GM18520 (cell line): Measurements from ENCODE around the gene RBBP5.

Experiments
- ATAC-seq: cut with Tn5 transposase; IDR thresholded peaks from one replicate; pipeline ENCODE4 v1.9.1; 2021; ENCODE audit not compliant: unreplicated experiment

RBBP5 gene

DNA sequence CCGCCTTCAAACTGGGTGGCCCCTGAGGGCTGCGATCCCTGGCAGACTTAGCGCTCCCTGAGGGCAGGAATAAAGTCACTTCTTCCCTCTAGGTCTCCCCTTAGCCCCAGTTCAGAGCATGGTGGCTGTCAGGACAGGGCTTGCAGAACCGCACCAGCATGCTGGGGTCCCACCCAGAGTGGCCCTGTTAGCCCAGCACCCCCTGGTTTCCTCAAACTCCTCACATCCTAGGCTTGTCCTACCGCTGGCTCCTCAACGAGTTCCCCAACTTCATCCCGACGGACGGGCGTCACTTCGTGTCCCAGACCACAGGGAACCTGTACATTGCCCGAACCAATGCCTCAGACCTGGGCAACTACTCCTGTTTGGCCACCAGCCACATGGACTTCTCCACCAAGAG, 62.9 kb downstream of the RBBP5 start:
- no peak for ATAC-seq

DNA sequence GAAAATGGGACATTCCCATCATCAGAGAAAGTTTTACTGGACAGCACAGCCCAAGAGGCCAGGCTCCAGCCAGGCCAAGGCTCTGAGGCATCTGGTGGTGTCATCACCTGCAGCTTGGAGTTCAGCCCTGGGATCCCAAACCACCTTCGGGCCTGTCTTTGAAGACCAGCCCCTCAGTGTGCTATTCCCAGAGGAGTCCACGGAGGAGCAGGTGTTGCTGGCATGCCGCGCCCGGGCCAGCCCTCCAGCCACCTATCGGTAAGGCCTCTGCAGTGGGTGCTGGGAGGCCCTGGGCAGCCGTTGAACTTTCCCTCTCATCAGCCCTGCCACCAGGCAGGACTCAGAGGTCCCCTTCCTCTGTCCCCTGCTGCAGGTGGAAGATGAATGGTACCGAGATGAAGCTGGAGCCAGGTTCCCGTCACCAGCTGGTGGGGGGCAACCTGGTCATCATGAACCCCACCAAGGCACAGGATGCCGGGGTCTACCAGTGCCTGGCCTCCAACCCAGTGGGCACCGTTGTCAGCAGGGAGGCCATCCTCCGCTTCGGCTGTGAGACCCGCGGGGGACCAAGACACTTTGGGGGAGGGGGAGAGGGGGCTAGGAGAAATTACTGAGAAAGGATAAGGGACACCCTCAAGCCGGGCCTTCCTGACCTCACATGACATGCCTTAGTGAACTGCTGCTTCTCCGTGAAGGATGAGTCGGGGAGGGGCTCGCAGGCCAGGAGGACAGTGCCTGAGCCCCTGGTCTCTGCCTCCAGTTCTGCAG, 63.8 kb downstream of the RBBP5 start:
- ATAC-seq, result no peak

DNA sequence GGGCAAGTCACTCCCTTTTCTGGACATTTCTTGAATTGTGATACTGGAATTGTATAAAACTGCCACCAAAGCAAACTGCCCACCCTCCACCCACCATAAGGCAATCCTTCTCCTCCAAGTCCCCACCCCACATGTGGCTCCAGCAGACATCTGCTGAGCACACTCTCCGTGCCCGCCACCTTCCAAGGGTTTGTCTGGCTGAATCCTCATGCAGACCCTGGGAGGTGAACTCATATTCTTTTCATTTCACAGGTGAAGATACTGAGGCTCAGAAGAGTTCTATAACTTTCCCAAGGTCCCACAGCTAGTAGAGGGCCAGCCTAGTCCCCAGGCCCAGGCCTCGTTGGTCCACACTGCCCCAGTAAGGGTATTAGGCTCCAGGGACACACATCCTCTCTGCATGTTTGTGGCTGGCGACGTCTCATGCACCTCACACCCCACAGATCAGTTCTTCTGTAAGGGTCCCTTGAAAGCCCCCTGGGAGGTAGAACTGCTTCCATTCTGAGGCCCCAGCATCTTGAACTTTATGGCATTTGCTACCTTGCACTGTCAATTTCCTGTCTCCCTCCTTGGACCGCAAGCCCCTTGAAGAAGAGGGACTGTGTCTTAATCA, 64.7 kb downstream of the RBBP5 start:
- ATAC-seq, result no peak

- ATAC-seq, result no peak
Observed at GRCh38 chr1:205056188-205056611, 65.6 kb downstream of the RBBP5 start.

GRCh38 chr1:205054013-205054412, 67.8 kb downstream of the RBBP5 start:
- no peak for ATAC-seq

DNA sequence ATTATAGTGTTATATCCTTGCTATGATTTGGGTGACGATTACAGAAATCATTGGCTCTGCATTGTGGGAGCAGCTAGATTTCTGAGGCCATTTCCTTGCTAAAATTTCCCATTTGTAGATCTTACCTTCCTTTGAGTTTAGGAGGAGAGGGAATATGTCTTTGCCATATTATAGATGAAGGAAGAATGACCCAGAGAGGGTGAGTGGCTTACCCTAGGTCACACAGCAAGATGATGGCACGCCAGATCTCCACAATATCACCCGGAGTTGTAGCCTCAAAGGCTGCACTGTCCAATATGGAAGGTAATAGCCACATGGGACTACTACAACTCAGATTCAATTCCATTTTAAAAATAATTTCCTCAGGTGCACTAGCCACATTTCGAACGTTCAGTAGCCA, 68.5 kb downstream of the RBBP5 start:
- ATAC-seq, result no peak

DNA sequence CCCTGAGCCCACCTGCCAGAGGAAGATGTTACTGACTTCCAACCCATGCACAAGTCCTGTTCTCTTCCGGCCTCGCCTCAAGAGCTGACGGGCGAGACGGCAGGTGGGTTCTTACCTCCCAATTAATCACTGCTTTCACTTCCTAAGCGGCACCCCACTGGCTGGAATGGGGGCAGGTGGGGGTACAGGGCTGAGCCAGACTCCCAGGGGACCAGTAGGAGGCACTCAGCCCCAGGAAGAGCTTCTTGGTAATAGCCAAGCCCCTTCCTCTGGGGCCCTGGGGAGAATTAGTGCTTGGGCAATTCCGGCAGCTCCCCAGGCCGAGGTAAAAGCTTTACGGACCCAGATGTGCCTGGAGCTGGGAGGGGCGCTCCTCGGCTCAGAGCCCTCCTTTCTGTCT, 69.1 kb downstream of the RBBP5 start:
- ATAC-seq, result no peak

GRCh38 chr1:205049479-205049878, 72.3 kb downstream of the RBBP5 start:
- ATAC-seq, result no peak

- ATAC-seq, result no peak
Observed at GRCh38 chr1:205048382-205048781, 73.4 kb downstream of the RBBP5 start.

- ATAC-seq, result no peak
Observed at GRCh38 chr1:205047764-205048231, 74.0 kb downstream of the RBBP5 start.

- ATAC-seq, result no peak
Observed at GRCh38 chr1:205046870-205047269, 74.9 kb downstream of the RBBP5 start.

GRCh38 chr1:205045146-205045545, 76.6 kb downstream of the RBBP5 start:
- ATAC-seq, result no peak

DNA sequence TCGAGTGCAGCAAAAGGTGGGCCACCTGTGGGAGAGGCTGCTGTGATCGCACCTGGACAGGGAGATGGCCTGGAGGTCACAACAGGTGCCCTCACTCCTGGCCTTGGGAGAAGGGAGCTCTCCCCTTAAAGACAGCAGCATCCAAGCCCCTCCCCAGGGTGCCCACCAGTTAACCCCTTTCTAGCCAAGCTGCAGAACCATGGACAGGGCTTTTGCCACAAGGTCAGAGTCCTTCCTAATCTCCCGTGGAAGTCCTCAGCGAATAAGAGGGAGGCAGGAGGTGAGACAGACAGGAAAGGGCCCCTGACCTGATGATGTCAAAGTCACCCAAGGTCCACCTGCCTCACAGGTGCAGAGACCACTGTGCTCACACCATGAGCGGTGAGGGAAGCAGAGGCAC, 77.0 kb downstream of the RBBP5 start:
- no peak for ATAC-seq

DNA sequence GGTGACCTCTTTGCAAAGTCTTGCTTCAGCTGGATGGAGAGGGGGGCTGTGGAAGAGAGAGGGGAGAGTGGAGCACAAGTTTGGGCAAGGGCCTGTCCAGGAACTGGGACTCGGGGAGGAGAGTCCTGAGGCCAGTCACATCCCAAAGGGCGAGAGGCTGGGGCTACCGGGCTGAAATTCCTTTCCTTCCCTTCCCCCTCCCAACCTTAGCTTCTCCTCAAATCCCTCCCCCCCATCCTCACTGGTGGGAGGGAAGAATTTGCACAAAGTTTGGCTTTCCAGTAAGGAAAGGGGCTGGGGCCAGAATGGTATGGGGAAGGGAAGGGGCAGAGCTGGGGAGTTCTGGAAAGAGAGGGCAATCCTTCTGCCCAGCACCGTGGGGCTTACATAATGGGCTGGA, 77.9 kb downstream of the RBBP5 start:
- ATAC-seq, result no peak

DNA sequence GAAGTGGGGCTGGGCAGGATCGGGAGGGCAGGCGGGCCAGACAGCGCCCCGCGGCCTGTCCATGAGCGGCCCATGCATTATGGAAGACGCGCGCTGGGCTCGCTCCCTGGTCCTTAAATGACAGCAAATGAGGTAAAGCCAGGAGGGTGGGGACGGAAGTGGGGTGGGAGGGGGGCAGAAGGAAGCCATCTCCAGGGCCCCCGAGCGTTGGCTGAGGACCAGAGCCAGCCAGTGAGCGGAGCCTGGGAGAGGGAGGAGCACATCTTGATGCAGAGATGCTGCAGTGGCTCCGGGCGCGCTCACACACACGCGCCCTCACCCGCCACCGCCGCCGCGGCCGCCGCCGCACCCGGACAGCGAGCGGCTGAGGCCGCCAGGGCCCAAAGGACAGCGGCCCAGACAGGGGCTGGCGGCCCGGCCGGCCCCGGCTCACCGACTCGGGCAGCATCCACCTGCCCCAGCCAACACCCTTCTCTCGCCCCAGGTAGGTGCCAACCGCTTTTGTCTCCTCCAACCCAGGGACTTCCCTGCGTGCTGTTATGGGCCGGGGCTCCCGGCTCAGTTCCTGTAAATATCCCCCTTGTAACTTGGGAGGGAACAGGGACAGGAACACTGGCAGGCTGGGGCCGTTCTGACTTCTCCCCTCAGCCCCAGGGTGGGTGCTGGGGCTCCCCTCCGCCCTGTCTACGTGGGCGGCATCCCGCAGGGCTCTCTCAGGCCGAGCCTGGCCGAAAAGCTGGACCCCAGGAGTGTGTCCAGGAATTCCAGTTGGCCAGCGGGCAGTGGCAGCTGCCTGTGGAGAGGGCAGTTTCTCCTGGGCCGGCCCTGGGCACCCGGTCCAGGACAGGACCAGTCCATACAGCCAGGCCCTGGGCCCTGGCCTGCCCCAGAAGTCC, 78.6 kb downstream of the RBBP5 start, which contains the start of gene CNTN2:
Gene CNTN2, plus strand, starts transcription at position 302 of the 896 bp plus-strand sequence. CDS start 9,974 bp downstream, outside the sequence.
- no peak for ATAC-seq

DNA sequence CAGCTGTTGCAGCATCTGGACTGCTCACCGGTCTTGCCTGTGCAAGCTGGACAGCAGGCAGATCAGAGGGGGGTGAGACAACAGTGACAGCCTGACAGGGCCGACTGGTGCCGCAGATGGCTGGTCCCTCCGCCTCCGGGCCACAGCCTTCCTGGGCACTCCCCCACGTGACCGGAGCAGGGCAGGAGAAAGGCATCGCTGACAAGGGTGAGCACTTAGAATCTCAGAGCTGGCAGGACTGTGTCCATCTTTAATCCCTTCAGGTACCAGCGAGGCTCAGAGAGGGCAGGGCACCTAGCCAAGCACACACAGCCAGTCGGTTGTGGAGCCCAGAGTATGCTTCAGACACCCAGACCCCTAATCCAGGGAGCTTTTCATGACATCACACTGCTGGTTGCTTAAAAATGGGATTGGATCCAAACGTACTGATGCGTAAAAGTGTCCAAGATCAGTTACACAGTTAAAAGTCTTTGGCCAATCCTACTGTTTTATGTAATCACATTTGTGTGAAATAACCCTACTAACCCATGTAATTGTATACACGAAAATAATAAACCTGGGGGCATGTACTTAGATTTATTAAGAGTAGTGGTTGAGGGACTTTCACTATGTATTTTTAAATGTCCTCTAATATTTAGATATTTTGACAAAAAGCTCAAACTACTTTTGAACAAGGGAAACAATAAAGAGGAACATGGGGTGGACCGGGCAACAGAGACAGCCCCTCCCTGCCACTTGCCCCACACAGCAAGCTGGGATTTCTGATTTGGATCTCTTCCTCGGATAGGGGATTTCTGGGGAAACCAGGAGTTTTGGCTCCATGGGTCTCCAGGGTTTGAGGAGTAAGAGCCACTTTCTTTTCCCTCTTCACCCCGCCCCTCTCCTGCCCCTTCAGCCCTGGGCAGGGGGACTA, 79.5 kb downstream of the RBBP5 start:
- no peak for ATAC-seq

DNA sequence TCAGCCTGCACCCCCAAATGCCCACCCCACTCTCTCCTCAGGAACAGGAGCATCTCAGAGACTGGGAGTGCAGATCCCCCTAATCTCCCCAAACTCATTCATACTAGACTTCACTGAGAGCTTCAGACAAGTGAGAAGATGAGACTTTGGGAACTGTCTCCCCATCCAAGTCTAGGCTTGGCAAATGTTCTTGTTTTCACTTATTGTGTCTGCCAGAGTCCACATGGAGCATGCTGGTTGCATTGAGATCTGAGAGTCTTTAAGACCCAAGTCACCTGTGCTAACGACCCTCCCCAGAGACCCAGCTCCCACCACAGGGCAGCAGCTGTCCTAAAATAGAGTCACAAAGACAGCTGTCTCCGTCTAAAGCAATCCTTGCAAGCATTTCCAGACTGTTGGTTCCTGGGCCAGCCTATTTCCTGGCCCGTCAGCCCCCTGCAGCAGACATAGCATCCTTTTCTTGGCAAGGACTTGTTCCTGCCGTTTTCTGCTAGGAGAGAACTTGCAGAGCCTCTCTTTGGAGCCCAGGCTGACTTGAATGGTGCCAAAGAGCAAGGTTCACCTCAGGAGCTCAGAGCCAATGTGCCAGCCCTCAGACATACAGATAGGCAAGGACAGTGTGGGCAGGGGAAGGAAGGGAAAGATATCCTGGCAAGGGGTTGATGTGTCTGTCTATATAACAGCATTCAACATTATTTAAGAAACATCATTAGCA, 80.6 kb downstream of the RBBP5 start:
- no peak for ATAC-seq

GRCh38 chr1:205038132-205038786, 83.5 kb downstream of the RBBP5 start:
- ATAC-seq, result no peak

DNA sequence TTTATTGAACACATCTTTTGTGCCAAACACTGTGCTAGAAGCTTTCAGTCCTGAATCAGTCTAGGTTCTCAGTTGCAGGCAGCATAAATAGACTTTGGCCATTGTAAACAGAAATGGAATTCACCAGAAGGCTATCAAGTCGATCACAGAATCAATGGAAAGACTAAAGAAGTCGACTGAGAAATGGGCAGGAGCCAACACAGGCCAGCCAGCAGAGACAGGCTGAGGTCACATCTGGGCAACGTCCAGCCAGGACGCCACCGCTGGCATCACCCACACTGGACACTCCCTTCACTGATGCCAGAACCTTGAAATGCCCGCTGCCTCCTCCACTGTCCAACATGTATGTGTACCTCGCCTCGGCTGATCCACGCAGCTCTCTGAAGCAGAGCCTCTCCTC, 84.2 kb downstream of the RBBP5 start:
- no peak for ATAC-seq
